Upper lobe of left lung (tissue), 4 donors: ENCODE measurements around the gene KCNJ15.

Experiments used
- CTCF ChIP-seq, 6 experiments: fragments of 450-650 bp in 4 of 6; fragments of 200-600 bp in 2 of 6; sonication (generic) in 2 of 6; IDR thresholded peaks; one replicate each; pipeline ENCODE4 v1.5.1; 2016 to 2019; ENCODE audit warnings: antibody characterized with exemption in 6 of 6
- POLR2A ChIP-seq, 4 donors: fragments of 450-650 bp; IDR thresholded peaks; one replicate each; pipeline ENCODE4 v1.5.1; 2016 to 2017; ENCODE audit warnings: antibody characterized with exemption in 4 of 4, mild to moderate bottlenecking in 2 of 4

- TF ChIP-seq CTCF (IDR thresholded peaks at IDR 0.05), result no peak
- no peak for TF ChIP-seq POLR2A (IDR thresholded peaks at IDR 0.05)
Observed at GRCh38 chr21:38300141-38300578, 43.4 kb downstream of the KCNJ15 start.
